Measurements from ENCODE around the gene C11orf91. TPM values are rescaled to one million over a fixed set of nuclear protein-coding genes. Genes with fewer than 3 reads are reported as not detected.

The C11orf91 gene
- total RNA-seq, result 0.50 TPM in 1 of 3 replicates, not detected in the others
- long read RNA-seq, result 0 reads

DNA sequence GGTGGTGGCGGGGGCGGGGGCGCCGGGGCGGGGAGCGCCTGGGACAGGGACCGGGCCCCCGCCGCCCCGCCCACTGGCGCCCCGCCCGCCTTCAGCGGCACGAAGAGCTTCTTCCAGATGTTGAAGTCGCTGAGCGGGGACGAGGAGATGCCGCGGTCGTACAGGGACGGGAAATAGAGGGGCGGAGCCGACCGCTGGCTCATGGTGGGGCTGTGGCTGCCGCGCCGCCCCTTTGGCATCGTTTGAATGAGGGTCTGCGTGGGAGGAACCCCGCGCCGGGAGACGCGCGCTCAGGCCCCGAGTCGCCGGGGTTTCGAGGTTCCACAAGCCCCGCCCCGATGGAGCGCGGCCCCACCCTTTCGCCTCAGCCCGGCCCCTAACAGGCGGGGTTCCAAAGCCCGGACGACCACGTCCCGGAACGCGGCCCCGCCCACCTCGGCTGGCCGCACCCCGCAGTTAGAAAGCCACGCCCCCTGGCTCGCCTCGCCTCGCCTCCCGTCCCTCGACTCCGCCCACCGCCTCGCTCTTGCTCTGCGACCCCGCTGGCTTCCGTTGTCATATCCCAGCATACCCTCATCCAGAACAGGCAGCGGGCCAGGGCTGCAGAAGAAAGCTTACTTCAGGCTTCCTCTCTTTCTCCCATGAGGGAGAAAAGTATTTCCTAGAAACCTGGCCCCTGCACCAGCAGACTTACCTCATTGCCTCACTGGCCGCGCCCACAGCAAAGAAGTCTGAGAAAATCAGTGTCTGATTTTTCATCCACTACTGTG is at the start of gene C11orf91:
C11orf91 (minus strand) TSS at position 325 of the 770 bp plus-strand sequence; CDS start at position 239, 86 bp downstream.
- peak; percentile 97 for DNase-seq (ENCODE audit: low spot score)
- no peak for TF ChIP-seq CTCF (IDR thresholded peaks at IDR 0.05)
- Mint-ChIP-seq H3K36me3 (ENCODE audit: low read depth) (no peaks in the 10 kb centered on the region), H3K9me3 (ENCODE audit: low read depth) (no peaks in the 10 kb centered on the region), H3K4me1 (ENCODE audit: low read depth) (peaks cover 61% of the 10 kb centered on the region), H3K27me3 (ENCODE audit: low read depth) (no peaks in the 10 kb centered on the region), H3K27ac (ENCODE audit: unreplicated experiment) (peak within 1 kb of the TSS; percentile 96), H3K4me3 (ENCODE audit: unreplicated experiment) (peak within 1 kb of the TSS; percentile 79)

DNA sequence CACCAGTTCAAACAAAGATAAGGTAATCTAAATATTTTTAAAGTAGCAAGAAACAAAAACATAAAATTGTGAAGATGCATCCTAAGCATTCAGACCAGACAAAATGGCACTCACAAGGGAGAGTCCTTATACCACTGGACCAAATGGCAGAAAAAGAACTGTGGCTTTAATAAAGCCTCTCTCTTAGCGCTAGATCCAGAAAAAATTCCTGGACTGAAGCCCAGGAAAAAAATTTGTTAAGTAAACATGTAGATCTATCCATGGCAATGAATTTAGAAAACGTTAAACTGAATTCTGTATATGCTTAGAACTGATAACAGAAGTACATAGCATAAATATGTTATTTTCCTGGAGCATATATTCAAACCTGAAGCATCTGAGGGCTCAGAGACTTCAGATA is 47.4 kb upstream of the C11orf91 start:
- no peaks in the 10 kb centered on the region for H3K9me3 Mint-ChIP-seq (ENCODE audit: low read depth)
- H3K4me3 Mint-ChIP-seq (ENCODE audit: unreplicated experiment), result no peak overlapping the region
- no peak for TF ChIP-seq CTCF (IDR thresholded peaks at IDR 0.05)
- peaks cover 15% of the 10 kb centered on the region for H3K4me1 Mint-ChIP-seq (ENCODE audit: low read depth)
- peak overlapping the region; percentile 23 for H3K27ac Mint-ChIP-seq (ENCODE audit: unreplicated experiment)
- DNase-seq (ENCODE audit: low spot score), result no peak
- no peaks in the 10 kb centered on the region for H3K27me3 Mint-ChIP-seq (ENCODE audit: low read depth)
- H3K36me3 Mint-ChIP-seq (ENCODE audit: low read depth), result peaks cover 9% of the 10 kb centered on the region

DNA sequence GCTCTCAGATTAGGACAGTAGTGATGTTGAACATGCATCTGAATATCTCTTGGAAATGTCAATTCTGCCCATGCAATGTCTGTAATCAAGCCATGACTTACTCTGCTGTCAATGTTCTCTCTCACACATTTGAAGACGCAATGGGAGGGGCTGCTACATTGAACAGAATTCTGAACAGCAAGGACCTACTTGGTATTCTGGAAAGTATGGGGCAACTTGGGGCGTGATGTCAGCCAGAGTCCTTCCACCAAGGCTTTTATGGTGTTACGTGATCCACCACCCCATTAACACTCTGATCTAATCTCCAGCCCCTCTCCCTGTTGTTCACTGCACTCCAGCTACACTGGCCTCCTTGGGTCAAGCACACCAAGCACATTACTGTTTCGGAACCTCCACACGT is 42.7 kb upstream of the C11orf91 start:
- Mint-ChIP-seq H3K4me1 (ENCODE audit: low read depth) (peaks cover 12% of the 10 kb centered on the region), H3K27ac (ENCODE audit: unreplicated experiment) (no peak overlapping the region), H3K27me3 (ENCODE audit: low read depth) (no peaks in the 10 kb centered on the region), H3K4me3 (ENCODE audit: unreplicated experiment) (no peak overlapping the region), H3K36me3 (ENCODE audit: low read depth) (peaks cover 6% of the 10 kb centered on the region), H3K9me3 (ENCODE audit: low read depth) (no peaks in the 10 kb centered on the region)
- no peak for DNase-seq (ENCODE audit: low spot score)
- no peak for TF ChIP-seq CTCF (IDR thresholded peaks at IDR 0.05)

DNA sequence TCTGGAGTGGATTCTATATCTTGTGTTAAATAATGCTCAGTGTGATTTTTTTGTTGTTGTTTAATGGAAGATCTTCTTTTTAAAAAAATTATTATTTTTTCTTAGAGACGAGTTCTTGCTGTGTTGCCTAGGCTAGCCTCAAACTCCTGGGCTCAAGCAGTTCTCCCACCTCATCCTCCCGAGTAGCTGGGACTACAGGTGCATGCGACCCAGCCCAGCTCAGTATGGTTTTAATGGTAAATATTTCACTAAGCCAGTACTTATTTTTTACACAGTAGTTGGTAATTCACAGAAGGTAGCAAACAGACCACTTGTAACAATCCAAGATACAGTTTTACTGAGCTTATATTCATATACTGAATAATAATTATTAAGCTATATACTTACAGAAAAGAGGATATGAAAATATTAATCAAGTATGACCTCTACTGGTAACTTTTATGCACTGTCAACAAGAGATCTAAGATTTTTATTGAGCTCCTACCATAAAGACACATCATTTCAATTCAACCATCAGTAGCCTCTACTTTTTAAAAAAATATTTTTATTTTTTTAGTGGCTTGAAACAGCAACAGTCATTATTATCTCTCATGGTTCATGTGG is 41.7 kb upstream of the C11orf91 start:
- TF ChIP-seq CTCF (IDR thresholded peaks at IDR 0.05), result peak; percentile 84
- peaks cover 6% of the 10 kb centered on the region for H3K36me3 Mint-ChIP-seq (ENCODE audit: low read depth)
- no peaks in the 10 kb centered on the region for H3K27me3 Mint-ChIP-seq (ENCODE audit: low read depth)
- peaks cover 13% of the 10 kb centered on the region for H3K4me1 Mint-ChIP-seq (ENCODE audit: low read depth)
- no peak for DNase-seq (ENCODE audit: low spot score)
- no peaks in the 10 kb centered on the region for H3K9me3 Mint-ChIP-seq (ENCODE audit: low read depth)
- H3K27ac Mint-ChIP-seq (ENCODE audit: unreplicated experiment), result no peak overlapping the region
- H3K4me3 Mint-ChIP-seq (ENCODE audit: unreplicated experiment), result no peak overlapping the region

DNA sequence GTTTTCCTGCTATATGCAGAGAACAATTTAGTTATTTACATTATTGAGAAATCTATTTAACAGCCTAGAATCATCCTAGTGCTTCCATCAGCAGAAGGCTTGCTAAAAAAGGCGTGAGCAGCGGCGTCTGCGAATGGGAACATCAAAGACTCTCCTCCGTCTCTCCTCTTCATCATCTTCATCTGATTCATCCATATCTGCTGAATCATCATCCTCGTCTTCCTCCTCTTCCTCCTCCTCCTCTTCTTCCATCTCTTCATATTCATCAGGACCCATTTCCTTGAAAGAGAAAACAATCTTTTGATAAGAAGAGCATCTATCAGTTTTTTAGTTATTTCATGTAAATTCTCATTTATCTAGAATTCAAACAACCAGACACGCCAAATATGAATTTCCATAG is 41.2 kb upstream of the C11orf91 start:
- no peaks in the 10 kb centered on the region for H3K27me3 Mint-ChIP-seq (ENCODE audit: low read depth)
- no peaks in the 10 kb centered on the region for H3K9me3 Mint-ChIP-seq (ENCODE audit: low read depth)
- DNase-seq (ENCODE audit: low spot score), result no peak
- no peak overlapping the region for H3K27ac Mint-ChIP-seq (ENCODE audit: unreplicated experiment)
- TF ChIP-seq CTCF (IDR thresholded peaks at IDR 0.05), result no peak
- H3K4me1 Mint-ChIP-seq (ENCODE audit: low read depth), result peaks cover 15% of the 10 kb centered on the region
- H3K4me3 Mint-ChIP-seq (ENCODE audit: unreplicated experiment), result no peak overlapping the region
- peaks cover 3% of the 10 kb centered on the region for H3K36me3 Mint-ChIP-seq (ENCODE audit: low read depth)
